Erythroblast (primary cell): ENCODE results near the gene CFAP61.

ENCODE experiments used
- GATA1 ChIP-seq: IDR thresholded peaks from 2 replicates; pipeline ENCODE4 v1.6.1; 2011; ENCODE audit warnings: low read depth, mild to moderate bottlenecking, control low read depth, low read length, moderate library complexity
- POLR2A ChIP-seq: IDR thresholded peaks from 2 replicates; pipeline ENCODE4 v1.6.1; 2011; ENCODE audit warnings: mild to moderate bottlenecking, low read length

GRCh38 chr20:20103486-20103885 lies 51.2 kb downstream of the CFAP61 start:
- TF ChIP-seq POLR2A = no peak
- TF ChIP-seq GATA1 = no peak
